ENCODE measurements around the gene ARHGAP10.

The ARHGAP10 gene

DNA sequence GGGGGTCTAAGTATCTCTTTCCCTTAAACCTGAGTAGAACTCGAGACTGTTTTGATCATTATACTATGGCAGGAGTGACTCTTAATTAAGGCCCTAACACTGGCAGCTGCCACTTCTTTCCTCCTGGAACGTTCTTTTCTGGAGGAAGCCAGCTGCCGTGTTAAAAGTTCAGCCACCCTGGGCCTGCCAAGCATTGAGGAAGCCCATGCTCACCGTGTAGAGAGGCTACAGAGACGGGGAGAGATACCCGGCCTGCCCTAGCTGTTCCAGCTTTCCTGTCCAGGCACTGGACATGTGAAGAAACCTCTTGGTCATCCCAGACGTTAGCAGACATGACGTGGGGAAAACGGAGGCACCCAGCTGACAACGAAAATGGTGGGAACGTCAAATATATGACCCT lies 274.1 kb downstream of the ARHGAP10 start:
- DNase-seq: no peak

DNA sequence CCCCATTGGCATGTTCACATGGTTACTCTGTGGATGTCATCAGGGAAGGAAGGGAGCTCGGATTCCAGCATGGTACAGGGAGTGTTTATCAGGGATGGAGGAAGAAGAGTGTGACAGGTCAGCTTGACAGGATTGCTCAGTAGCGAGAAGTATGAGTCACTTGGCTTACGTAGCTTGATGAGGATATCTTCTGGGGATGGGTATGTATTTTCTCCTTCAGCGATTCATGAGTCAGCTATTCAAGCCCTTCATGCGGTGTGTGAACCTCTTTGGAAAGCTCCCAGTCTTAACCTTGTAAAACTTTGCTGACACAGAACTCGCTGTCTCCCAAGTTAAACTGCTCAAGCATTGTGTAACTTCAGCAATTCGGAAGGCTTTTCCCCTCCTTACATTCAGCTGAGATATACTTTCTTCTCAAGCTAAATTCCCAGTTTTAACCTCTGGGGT lies 275.4 kb downstream of the ARHGAP10 start:
- no peak for DNase-seq

DNA sequence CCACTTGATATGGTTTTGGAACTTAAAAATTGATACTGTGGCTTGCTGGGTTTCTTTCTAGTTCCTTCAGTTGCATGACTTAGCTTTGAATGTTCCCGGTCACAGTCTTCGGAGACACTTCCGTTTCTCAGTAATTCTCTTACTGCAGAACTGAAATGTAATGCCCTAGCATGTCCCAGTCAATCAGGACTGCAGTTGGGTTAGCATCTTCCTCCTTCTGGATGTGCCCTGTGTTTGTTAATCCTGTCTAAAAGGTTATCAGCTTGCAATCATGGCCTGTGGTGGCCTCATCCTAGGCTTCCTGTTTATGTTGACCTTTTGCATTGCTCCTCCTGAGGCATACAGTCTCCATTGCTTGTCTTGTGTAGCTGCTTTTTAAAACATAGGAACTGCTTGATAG lies 275.9 kb downstream of the ARHGAP10 start:
- DNase-seq: no peak

- no peak for DNase-seq
Observed at GRCh38 chr4:148015058-148015457, 283.2 kb downstream of the ARHGAP10 start.

GRCh38 chr4:148015468-148015867 lies 283.6 kb downstream of the ARHGAP10 start:
- DNase-seq: no peak

DNA sequence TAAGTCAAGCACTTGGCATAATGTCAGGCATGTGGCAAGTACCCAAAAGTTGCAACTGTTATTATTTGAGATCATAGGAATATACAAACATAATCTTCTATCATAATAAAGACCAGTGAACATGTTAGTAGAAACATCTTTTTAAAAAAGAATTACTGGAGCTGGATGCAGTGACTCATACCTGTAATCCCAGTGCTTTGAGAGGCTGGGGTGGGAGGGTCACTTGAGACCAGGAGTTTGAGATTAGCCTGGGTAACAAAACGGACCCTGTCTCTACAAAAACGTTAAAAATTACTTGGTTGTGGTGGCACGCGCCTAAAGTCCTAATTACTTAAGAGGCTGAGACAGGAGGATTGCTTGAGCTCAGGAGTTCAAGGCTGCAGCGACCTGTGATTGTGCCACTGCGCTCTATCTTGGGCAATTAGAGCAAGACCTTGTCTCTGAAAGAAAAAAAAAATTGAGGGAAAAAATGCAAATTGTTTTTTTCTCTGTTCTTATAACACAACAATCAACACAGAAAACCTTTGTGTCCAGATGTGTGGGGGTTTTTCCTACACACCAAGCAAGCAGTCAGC lies 284.3 kb downstream of the ARHGAP10 start:
- no peak for DNase-seq

DNA sequence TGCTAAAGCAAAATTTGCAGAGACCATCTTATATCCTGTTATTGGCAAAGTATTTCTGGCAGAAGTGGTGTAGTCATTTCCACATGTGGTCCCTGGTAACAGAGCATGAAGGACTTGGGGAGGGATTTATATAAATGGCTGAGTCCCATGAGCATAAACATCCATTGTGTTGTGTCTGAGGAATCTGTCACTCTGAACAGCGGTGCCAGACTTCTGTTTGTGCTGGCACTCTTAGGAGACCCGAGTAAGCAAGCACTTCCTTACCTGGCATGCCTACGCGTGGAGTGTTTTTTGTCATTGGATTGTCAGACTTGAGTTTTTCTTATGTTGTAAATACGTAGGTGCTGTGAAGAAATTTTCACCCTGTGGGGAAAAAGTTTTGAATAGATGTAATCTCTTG lies 285.9 kb downstream of the ARHGAP10 start:
- DNase-seq: no peak

GRCh38 chr4:148021686-148022085 lies 289.8 kb downstream of the ARHGAP10 start:
- no peak for DNase-seq

DNA sequence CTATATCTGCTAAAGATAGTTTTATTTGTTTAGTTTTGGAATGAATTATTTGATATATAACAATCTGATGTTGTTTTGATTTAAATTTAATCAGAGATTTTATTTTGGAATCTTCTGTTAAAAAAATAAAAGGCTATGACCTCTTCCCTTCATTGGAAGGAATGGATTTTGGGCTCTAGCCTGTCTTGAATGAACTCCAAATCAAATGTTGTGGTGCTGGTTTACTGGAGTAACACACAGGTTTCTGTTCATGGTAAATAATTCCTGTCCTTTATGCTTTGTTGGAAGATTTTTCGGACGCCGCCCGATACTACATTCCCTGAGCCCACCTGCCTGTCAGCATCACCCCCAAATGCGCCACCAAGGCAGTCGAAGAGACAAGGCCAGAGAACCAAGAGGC lies 291.1 kb downstream of the ARHGAP10 start:
- DNase-seq: no peak

DNA sequence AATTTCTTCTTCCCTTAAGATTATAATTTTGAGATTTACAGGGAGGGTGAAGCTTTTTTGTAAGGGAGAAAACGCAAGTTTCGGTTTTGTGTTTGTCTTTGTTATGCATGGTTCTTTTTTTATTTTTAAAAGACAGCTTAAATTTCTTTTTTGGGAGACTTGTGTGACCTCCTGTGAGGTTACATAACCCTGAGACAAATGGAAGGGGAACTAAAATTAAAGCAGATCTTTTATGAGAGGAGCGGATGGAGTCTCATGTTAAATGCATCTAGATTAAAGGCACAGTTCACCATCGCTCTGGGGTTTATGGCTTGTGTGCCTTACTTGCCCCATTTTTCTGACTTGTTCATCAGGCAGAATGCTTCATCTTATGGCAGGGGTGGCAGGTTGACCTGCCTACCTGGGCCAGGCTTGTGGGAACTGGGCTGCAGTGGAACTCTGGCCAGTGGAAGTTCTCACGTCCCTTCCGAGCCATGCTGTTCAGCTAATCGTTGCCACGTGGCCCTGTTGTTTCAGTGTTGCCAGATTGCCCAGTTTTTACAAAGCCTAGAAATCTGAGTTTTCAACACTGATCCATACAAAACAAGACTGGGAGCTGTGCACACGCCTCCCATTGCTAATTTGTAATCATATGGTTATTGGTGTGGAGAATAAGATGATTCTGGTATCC lies 291.8 kb downstream of the ARHGAP10 start:
- no peak for DNase-seq

GRCh38 chr4:148025981-148026380 lies 294.1 kb downstream of the ARHGAP10 start:
- no peak for DNase-seq

GRCh38 chr4:148027201-148027600 lies 295.3 kb downstream of the ARHGAP10 start:
- no peak for DNase-seq

DNA sequence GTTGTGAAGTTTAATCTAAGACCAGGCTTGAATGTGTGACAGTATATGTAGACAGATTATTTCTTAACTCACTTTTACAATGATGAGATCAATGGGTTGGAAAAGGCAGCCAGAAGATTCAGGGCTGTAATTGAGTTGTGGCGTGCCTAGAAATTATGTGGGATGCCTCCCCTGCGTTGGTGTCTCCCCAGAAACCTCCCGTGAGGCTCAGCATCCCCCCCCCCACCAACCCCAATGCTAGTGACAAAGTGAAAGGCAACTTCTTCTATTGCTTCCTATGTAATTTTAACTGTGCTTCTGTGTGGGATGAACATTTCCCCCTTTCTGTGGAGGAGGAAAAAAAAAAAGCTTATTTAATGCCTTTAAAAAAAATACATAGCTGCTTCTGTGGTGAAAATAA lies 297.9 kb downstream of the ARHGAP10 start:
- no peak for DNase-seq

DNA sequence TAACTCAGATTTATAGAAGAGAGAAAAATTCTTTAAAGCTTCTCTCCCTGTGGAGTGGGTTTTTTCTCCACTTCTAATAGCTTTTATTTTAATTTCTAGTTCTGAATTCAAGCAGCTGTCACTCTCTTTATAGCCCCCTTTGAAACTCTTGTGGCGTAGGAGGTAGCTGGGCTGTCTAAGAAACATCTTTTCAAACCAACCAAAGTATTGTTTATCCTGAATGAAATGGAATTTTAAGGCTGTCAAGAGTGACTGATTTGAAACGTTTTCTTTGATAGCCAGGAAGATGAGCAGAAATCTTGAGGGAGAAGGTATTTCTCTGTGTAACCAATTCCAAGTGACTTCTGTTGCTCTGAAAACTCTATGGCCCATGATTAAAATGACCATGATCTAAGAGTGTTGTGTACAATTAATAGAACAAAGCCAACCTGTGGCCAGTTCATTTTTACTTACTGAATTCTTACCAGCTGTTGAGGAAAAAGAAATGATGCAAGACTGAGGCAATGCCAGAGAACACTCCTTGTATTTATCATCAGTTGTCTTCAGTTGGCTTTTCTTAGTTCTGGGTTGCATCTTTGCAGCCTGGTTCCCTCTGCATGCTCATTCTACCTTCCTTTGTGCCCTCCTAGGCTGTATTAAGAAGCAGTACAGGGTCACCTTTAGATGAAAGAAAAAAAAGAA lies 298.4 kb downstream of the ARHGAP10 start:
- DNase-seq: no peak

- no peak for DNase-seq
Observed at GRCh38 chr4:148034813-148035212, 302.9 kb downstream of the ARHGAP10 start.

GRCh38 chr4:148041606-148042329 lies 309.9 kb downstream of the ARHGAP10 start:
- no peak for DNase-seq

DNA sequence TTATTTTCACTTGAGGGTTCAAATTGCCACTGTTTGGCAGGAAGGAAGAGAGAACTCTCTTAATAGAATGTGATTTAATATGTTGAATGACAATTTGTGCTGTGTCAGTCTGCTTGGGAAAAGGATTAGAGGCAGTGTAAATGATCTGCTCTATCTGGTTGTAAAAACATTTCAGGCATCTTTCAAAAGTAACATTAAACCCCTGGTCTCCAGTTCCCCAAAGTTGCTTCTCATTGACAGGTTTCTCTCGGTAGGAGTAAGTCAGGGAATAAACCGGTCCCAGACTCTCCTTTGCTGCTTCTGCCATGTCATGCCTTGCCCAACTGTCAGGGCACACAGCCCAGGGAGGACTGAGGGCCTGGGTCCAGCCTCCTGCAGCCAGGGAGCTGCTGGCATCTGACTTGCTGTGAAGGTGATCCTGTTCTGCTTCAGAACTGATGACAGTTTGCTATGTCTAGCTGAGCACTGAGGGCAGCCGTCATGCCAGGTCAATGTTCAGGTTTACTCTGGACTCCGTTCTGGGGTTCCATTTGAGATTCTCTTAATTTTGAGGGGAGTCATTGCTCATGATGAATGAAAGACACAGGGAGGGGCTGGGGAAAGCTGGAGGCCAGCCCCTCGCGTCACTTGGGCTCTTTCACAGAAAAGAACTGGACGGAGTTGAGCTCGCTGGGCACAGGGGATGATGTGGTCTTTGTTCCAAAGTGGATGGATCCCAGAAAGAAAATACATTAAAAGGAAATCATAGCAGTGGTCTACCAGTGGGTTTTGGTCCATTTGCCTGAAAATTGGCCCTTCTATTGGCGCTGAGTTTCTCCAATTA lies 312.4 kb downstream of the ARHGAP10 start:
- DNase-seq: no peak

- no peak for DNase-seq
Observed at GRCh38 chr4:148044912-148045352, 313.0 kb downstream of the ARHGAP10 start.

- no peak for DNase-seq
Observed at GRCh38 chr4:148048598-148048997, 316.7 kb downstream of the ARHGAP10 start.

- no peak for DNase-seq
Observed at GRCh38 chr4:148051403-148051802, 319.5 kb downstream of the ARHGAP10 start.

GRCh38 chr4:148052448-148052847 lies 320.6 kb downstream of the ARHGAP10 start:
- no peak for DNase-seq

DNA sequence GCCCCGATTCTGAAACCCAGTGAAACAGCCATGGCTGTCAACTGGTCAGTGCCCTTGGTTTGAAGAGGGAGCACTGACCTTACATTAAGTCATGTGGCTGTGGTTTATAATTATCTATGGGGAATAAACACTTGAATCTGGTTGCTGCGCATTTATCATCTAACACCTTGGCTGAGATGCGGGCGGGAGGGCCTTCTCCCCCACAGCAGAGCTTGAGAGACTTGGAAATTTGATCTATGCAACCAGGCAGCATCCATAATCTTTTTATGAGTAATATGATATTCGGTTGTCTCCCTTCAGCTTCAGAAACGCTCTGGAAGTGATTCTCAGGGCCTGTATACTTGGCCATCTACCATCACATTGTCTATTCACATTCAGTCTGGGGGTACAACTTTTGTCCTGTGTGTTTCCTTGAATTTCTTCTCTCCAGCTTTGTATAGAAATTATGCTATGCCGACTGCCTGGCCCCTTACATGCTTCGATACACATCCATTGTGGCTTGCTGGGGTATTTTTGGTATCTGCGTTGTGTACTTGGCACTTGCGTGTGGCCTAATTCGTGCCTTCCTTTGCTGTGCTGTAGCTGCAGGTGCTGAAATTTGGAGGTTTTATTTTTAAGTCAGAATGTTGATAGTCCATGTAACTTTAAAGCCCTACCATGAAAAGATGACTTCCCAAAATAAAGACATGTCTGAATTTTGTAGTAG lies 321.6 kb downstream of the ARHGAP10 start:
- no peak for DNase-seq

All from hematopoietic multipotent progenitor cell treated with erythropoietin and hydrocortisone succinate and interleukin-3 and kit ligand, for 8 days (in vitro differentiated cells).